Endothelial cell of hepatic sinusoid (primary cell): ENCODE measurements around the gene TMEM132A.

Experiments
- in situ Hi-C: cut with HindIII; loops from 2 replicates; pipeline ENCODE4 v1.10.0; 2017; ENCODE audit warnings: low sequenced_read_pairs

Gene TMEM132A

GRCh38 chr11:60924110-60924905 is at the start of gene TMEM132A:
Gene TMEM132A, plus strand, starts transcription at chr11:60924460. Its CDS starts 174 bp downstream, at chr11:60924634.
- in situ Hi-C loops = no loop called here

GRCh38 chr11:60875366-60876167 is 48.7 kb upstream of the TMEM132A start:
- in situ Hi-C loops = no loop called here

DNA sequence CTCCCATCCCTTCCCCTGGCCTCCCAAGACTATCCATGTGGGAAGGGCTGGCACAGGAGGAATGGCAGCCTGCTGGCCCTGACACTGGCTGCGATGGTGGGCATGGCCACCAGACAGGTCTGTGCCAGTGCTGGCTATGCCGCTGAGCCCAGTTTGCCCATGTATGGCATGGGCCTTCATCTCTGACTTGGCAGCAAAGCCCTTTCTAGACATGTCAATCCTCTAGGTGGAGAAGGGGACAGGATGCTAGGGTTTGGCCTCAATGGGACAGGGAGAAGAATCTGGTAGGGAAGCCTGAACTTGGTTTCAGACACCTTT is 48.1 kb upstream of the TMEM132A start:
- in situ Hi-C loops = no loop called here

DNA sequence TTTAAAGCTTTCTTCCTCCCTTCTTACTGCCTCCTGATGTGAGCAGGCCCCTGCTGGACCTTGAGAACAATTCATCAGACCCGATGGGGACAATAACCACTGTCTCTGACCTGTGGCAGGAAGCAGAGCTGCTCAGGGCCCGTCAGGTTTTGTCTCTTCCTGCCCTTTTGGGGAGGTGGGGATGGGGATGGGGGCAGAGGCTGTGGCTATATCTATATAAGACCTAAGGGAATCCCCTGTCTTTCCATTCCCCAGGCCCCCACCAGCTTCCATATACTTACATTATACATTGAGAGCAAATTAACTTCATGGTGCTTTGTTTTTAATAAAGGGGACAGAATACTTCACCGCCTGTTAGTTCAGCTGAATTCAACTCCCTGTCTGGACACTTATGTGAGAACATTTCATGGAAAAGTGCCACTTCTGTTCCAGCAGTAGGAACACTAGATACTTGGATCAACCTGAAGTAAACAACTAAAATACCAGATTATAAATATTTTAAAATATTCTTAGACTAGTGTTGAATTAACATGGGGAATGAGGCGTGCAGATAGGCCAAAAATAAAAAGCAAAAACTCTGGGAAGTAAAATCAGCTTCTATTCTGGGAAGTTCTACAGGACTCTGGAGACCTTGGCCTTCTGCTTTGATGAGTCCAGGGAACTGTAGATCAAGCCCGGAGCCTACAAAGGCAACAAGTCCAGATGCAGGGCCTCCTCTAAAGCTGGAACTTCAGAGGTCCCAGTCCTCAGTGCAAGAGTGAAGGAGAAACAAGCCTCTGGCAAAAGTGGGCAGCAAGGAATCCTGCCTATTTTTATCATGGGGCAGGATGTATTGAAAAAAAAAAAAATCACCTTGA is 45.8 kb upstream of the TMEM132A start:
- in situ Hi-C loops = no loop called here

DNA sequence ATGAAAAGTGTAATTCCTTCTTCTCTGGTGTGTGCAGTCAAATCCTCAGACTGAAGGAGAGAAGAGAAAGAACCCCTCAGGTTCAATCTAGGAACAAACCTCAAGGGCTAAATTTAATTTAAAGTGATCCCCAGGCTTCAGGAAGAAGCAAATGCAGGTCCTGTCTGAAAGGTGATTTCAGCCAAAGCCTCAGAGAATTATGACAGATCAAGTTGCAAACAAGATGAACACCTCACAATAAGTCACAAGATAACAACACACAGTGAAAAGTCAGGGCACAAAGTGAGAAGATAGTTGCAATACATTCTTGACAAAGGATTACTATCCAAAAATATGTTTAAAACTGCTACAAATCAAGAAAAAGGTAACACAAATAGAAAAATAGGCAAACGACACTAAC is 45.2 kb upstream of the TMEM132A start:
- in situ Hi-C loops = no loop called here

GRCh38 chr11:60879971-60880588 is 44.2 kb upstream of the TMEM132A start:
- in situ Hi-C loops = no loop called here

- in situ Hi-C loops = no loop called here
These were observed 43.5 kb upstream of the TMEM132A start for GRCh38 chr11:60880643-60881282.

- in situ Hi-C loops = no loop called here
These were observed 36.7 kb upstream of the TMEM132A start for GRCh38 chr11:60887556-60887955.

DNA sequence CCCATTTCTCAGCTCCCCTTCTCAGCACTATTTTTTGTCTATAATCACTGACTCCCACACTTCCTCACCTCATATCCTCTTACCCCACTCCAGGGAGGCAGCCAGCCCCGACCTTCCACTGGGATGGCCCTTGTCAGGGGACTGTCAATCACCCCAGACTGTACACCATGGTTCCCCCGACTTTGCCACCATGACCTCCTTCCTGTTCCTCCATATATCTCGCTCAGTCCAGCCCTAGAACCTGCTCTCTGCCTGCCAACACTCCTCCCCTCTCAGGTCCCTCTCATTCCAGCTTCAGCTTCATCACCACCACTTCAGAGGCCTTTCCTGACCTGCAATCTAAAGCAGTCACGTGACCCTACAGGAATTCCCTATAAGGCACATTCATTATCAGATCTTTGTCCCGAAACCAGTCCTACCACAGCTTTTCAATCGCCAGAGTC is 34.4 kb upstream of the TMEM132A start:
- in situ Hi-C loops = no loop called here

- in situ Hi-C loops = no loop called here
These were observed 33.6 kb upstream of the TMEM132A start for GRCh38 chr11:60890696-60891095.

- in situ Hi-C loops = no loop called here
These were observed 33.0 kb upstream of the TMEM132A start for GRCh38 chr11:60891103-60891741.

DNA sequence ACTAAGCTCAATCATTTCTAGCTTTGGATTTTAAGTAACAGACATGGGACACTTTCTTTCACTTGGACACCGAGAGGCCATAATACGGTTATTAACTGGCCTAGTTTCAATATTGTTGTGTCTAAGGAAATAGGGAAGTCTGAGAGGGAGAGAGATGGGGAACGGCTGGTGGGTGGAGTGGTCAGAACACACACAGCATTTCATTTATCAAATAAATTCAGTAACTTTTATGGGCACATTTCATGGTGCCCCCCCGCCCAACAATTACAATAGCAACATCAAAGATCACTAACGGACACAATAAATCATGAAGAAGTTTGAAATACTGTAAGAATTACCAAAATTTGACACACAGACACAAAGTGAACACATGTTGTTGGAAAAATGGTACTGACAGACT is 28.6 kb upstream of the TMEM132A start:
- in situ Hi-C loops = loop anchor here (5.0 kb wide), 2 partner anchors 68 to 123 kb away; no protein-coding TSS in a partner anchor

DNA sequence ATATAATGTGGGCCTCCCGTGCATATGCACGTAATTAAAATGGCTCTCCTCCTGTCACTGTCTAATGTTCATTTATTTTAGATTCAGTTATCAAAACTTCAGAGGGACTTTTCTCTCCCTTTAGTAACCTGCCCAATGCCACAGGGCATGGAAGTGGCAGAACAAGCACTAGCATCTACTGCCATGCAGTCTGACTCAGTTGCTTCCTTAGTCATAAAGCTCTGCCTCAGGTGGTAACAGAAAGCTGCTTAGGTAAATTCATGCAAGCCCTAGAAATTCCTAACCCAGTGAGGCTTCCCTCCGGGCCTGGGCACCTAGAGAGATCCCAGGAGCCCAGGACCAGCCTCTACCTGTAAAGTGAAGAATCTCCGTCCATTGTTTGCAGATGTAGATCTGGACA is 26.8 kb upstream of the TMEM132A start:
- in situ Hi-C loops = loop anchor here (5.0 kb wide), 2 partner anchors 70 to 125 kb away; no protein-coding TSS in a partner anchor

DNA sequence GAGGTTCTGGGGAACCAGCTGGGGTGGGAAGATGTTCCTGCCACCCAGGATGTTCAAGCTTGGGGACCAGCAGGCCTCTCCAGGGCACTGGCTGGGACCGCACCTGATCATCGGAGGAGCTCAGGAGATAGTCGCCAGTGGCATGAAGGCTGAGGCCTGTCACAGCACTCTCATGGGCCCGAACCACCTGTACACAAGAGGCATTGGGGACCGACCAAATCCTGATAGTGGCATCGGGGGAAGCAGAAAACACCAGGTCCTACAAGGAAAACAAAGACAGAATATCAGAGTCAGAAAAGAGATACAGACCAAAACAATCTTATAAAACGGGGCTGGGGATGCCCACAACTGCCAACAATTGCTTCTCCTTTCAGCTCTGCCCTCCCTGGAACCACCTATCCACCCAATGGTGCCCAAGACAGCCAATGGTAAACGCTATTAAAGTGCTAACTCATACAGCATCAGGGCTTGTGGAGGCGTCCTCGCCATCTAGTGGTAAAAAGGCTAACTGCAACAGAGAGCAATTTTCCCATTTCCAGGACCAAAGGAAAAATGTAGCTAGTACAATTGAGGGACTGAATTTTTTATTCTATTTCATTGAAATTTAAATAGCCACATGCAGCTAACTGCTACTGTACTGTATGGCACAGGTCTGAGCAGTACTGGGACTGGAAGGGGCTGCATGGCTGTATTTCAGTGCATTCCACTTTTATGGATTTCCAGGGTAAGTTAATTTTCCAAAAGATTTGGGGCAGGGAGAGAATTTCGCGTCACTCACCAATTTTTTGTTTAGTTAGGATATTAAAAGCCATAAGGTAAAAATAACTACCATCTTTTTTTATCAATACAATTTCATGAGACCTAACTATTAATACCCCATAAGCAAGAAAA is 25.0 kb upstream of the TMEM132A start:
- in situ Hi-C loops = loop anchor here (5.0 kb wide), 2 partner anchors 72 to 127 kb away; no protein-coding TSS in a partner anchor

- in situ Hi-C loops = loop anchor here (5.0 kb wide), 3 partner anchors 33 to 128 kb away; partner anchors contain the start of gene ZP1
These were observed 24.3 kb upstream of the TMEM132A start for GRCh38 chr11:60899977-60900376.

- in situ Hi-C loops = loop anchor here (5.0 kb wide), 1 partner anchor 34 kb away; the partner anchor contains the start of gene ZP1
These were observed 23.4 kb upstream of the TMEM132A start for GRCh38 chr11:60900673-60901404.

DNA sequence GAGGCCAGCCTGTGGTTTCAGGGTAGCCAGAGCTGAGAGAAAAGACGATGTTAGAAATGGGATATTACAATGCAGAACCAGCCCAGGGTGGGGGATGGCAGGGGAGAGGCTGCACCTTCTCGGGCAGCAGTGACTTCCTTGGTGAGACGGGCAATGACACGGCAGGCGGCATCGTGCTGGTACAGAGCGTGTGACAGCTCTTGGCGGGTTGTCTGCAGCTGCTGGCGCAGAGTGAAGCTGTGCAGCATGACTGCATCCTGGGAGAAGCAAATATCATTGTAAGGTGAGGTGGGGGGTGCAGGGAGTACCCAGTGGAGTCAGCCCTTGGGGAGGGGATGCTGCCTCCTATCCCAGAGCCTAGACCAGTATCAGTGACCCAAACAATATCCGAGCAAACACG is 21.6 kb upstream of the TMEM132A start:
- in situ Hi-C loops = loop anchor here (5.0 kb wide), 1 partner anchor 35 kb away; the partner anchor contains the start of gene ZP1

DNA sequence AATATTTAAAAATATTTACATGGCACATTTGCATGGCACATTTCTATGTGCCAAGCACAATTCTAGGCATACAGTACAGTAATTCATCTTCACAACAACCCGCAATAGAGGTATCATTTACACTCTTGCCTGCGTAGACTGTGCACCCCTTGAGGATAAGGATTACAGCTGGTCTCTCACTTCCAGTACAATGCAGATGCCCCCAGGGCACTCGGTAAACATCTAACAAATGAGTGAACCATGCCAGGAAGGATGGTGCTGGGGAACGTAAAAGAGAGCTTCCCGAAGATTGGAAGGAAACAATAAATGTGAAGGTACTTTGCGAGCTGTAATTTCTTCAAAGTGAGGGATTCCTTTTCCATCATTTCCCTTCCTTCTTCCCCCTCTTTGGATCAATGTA is 19.2 kb upstream of the TMEM132A start:
- in situ Hi-C loops = no loop called here
